GM12878 (cell line): Measurements from ENCODE around the gene CORO7. TPM values are rescaled to one million over a fixed set of nuclear protein-coding genes. Genes with fewer than 3 reads are reported as not detected.

Source experiments
- CHD1 ChIP-seq: IDR thresholded peaks from 2 replicates; pipeline ENCODE4 v1.6.1; 2012; ENCODE audit warnings: low read depth, low read length, improper control_type of control experiment
- CTCF ChIP-seq, 3 experiments: IDR thresholded peaks in 2 of 3; conservative IDR thresholded peaks in 1 of 3; 2 replicates each; pipeline ENCODE4 v1.5.1; 2011; ENCODE audit warnings: low read depth in 3 of 3, low read length in 3 of 3, mild to moderate bottlenecking in 3 of 3, control low read depth in 2 of 3, moderate library complexity in 2 of 3, inconsistent platforms in 1 of 3, mixed read lengths in 1 of 3; ENCODE audit not compliant: control insufficient read depth in 2 of 3, insufficient read depth in 1 of 3; ENCODE audit errors: extremely low read depth in 1 of 3
- GATAD2B ChIP-seq: fragments of 450-650 bp; conservative IDR thresholded peaks from 2 replicates; pipeline ENCODE4 v1.6.1; 2017; ENCODE audit warnings: low read depth, mild to moderate bottlenecking, moderate library complexity
- IKZF1 ChIP-seq: fragments of 450-650 bp; conservative IDR thresholded peaks from 2 replicates; pipeline ENCODE4 v1.6.1; 2017; ENCODE audit warnings: antibody characterized with exemption, mild to moderate bottlenecking
- JUND ChIP-seq: IDR thresholded peaks from 2 replicates; pipeline ENCODE4 v1.6.1; 2012; ENCODE audit warnings: low read depth, mild to moderate bottlenecking, low read length, improper control_type of control experiment, moderate library complexity
- KAT2A ChIP-seq: conservative IDR thresholded peaks from 2 replicates; pipeline ENCODE4 v1.6.1; 2011; ENCODE audit warnings: low read depth, low read length; ENCODE audit not compliant: control insufficient read depth
- MEF2B ChIP-seq: fragments of 450-650 bp; IDR thresholded peaks from 2 replicates; pipeline ENCODE4 v1.6.1; 2018; ENCODE audit warnings: mild to moderate bottlenecking, moderate library complexity; ENCODE audit not compliant: partially characterized antibody, poor library complexity, severe bottlenecking
- MTA2 ChIP-seq: fragments of 450-650 bp; IDR thresholded peaks from 2 replicates; pipeline ENCODE4 v1.6.1; 2016; ENCODE audit warnings: low read depth, mild to moderate bottlenecking, moderate library complexity
- MXI1 ChIP-seq: fragments of 150-350 bp; IDR thresholded peaks from 2 replicates; pipeline ENCODE4 v1.6.1; 2011; ENCODE audit warnings: low read depth, mild to moderate bottlenecking, inconsistent platforms, low read length, improper control_type of control experiment
- NRF1 ChIP-seq: conservative IDR thresholded peaks from 2 replicates; pipeline ENCODE4 v1.6.1; 2011; ENCODE audit warnings: mild to moderate bottlenecking, low read depth, low read length, improper control_type of control experiment
- PAX8 ChIP-seq: fragments of 450-650 bp; IDR thresholded peaks from 2 replicates; pipeline ENCODE4 v1.6.1; 2017; ENCODE audit warnings: mild to moderate bottlenecking, moderate library complexity
- POLR2AphosphoS5 ChIP-seq: IDR thresholded peaks from 2 replicates; pipeline ENCODE4 v1.6.1; 2011; ENCODE audit warnings: mild to moderate bottlenecking, low read length, inconsistent platforms
- RBBP5 ChIP-seq: fragments of 200-600 bp; sonication (generic); conservative IDR thresholded peaks from 2 replicates; pipeline ENCODE4 v1.6.1; 2016
- RFX5 ChIP-seq: IDR thresholded peaks from 2 replicates; pipeline ENCODE4 v1.6.1; 2011; ENCODE audit warnings: low read depth, low read length, improper control_type of control experiment
- SP1 ChIP-seq: IDR thresholded peaks from one replicate; pipeline ENCODE4 v1.6.1; 2011; ENCODE audit warnings: low read depth, low read length
- SPI1 ChIP-seq: IDR thresholded peaks from 2 replicates; pipeline ENCODE4 v1.6.1; 2011; ENCODE audit warnings: low read depth, mild to moderate bottlenecking, low read length, moderate library complexity, borderline replicate concordance; ENCODE audit not compliant: insufficient read depth
- SREBF1 ChIP-seq: IDR thresholded peaks from 2 replicates; pipeline ENCODE4 v1.6.1; 2012; ENCODE audit warnings: mild to moderate bottlenecking, low read length
- SUZ12 ChIP-seq: fragments of 200-600 bp; sonication (generic); IDR thresholded peaks from one replicate; pipeline ENCODE4 v1.6.1; 2018; ENCODE audit warnings: antibody characterized with exemption, mild to moderate bottlenecking; ENCODE audit not compliant: unreplicated experiment
- ZNF384 ChIP-seq: IDR thresholded peaks from 2 replicates; pipeline ENCODE4 v1.6.1; 2012; ENCODE audit warnings: low read depth, mild to moderate bottlenecking, low read length, improper control_type of control experiment, borderline replicate concordance
- ZNF592 ChIP-seq: fragments of 450-650 bp; IDR thresholded peaks from 2 replicates; pipeline ENCODE4 v1.6.1; 2017; ENCODE audit warnings: mild to moderate bottlenecking, moderate library complexity
- ZSCAN29 ChIP-seq: fragments of 450-650 bp; IDR thresholded peaks from 2 replicates; pipeline ENCODE4 v1.6.1; 2017; ENCODE audit warnings: mild to moderate bottlenecking, moderate library complexity
- polyA plus RNA-seq, 11 experiments: library from polyadenylated mRNA; depleted of rRNA in 4 of 11; unstranded in 6 of 11; stranded (reverse) in 5 of 11; fragments of >200 nt; fragmentation: Nextera tagmentation in 4 of 11; fragmentation: Illumina TruSeq in 1 of 11; extraction: Ambion mirVana in 4 of 11; extraction: Trizol in 1 of 11; gene quantifications; 1 replicate in 1 of 11; 2 replicates in 10 of 11; pipeline versions ENCODE4 v1.2.1 to v1.2.3, GENCODE V29; 2011 to 2016; ENCODE audit warnings: inconsistent platforms in 2 of 11, missing spikeins in 2 of 11, low read depth in 1 of 11
- total RNA-seq, 4 experiments: library from RNA; depleted of rRNA in 3 of 4; stranded (reverse); fragments of >200 nt in 3 of 4; fragmentation: Illumina TruSeq in 1 of 4; extraction: Trizol in 1 of 4; gene quantifications; 2 replicates each; pipeline versions ENCODE4 v1.2.1 to v1.2.3, GENCODE V29; 2013 to 2021
- TF ChIP-seq, protein P1 (sequence below): IDR thresholded peaks from 2 replicates; pipeline ENCODE4 v1.6.1; 2011; ENCODE audit warnings: low read depth, low read length, improper control_type of control experiment, borderline replicate concordance
- TF ChIP-seq, protein P2 (sequence below): IDR thresholded peaks from 2 replicates; pipeline ENCODE4 v1.6.1; 2011; ENCODE audit warnings: borderline replicate concordance, low read depth, mild to moderate bottlenecking, moderate library complexity, mixed read lengths, low read length; ENCODE audit not compliant: insufficient read depth; ENCODE audit errors: extremely low read length

Gene CORO7
- total and polyA plus RNA-seq, 10 of the 15 experiments (the other 5 are each of a cell fraction or from before 2014, with no cell fraction given), result 0.64 to 89.2 (median 43.7) TPM

GRCh38 chr16:4306470-4307214 is 109.8 kb downstream of the CORO7 start (continued):
- TF ChIP-seq ZNF592, result no peak
- no peak for TF ChIP-seq SUZ12
- no peak for TF ChIP-seq MXI1
- TF ChIP-seq KAT2A, result no peak
- TF ChIP-seq MEF2B, result no peak
- no peak for TF ChIP-seq ZNF384
- TF ChIP-seq SP1, result no peak
- no peak for TF ChIP-seq JUND
- TF ChIP-seq, protein P1, sequence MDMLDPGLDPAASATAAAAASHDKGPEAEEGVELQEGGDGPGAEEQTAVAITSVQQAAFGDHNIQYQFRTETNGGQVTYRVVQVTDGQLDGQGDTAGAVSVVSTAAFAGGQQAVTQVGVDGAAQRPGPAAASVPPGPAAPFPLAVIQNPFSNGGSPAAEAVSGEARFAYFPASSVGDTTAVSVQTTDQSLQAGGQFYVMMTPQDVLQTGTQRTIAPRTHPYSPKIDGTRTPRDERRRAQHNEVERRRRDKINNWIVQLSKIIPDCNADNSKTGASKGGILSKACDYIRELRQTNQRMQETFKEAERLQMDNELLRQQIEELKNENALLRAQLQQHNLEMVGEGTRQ, result no peak
- TF ChIP-seq RBBP5, result no peak
- TF ChIP-seq MTA2, result no peak
- TF ChIP-seq IKZF1, result no peak
- TF ChIP-seq SREBF1, result no peak
- TF ChIP-seq CTCF (IDR thresholded peaks at IDR 0.05 in 2 of 3, conservative IDR thresholded peaks at IDR 0.05 in 1 of 3; ENCODE audit: control insufficient read depth in 2 of 3, extremely low read depth in 1 of 3, insufficient read depth in 1 of 3, low read depth in 3 of 3, low read length in 3 of 3), result no peak
- TF ChIP-seq, protein P2, sequence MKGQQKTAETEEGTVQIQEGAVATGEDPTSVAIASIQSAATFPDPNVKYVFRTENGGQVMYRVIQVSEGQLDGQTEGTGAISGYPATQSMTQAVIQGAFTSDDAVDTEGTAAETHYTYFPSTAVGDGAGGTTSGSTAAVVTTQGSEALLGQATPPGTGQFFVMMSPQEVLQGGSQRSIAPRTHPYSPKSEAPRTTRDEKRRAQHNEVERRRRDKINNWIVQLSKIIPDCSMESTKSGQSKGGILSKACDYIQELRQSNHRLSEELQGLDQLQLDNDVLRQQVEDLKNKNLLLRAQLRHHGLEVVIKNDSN, result no peak
- peak; percentile 54; the same call in 1 of the 2 replicates for TF ChIP-seq GATAD2B
- TF ChIP-seq POLR2AphosphoS5, result peak; percentile 52; the same call in 1 of the 2 replicates
- TF ChIP-seq CHD1, result no peak
- TF ChIP-seq RFX5, result no peak
- no peak for TF ChIP-seq NRF1
- no peak for TF ChIP-seq ZSCAN29
- 0 out of 2 replicates have a peak, but pooled peaks have one; percentile 41 for TF ChIP-seq SPI1
- no peak for TF ChIP-seq PAX8
